ENCODE data around the gene CAT.
"Not testable (repeated sequence)": the region's sequence is repeated elsewhere in the genome, so short reads cannot be mapped to it uniquely, and the experiment has no call there.

CAT gene

GRCh38 chr11:34438529-34439507 lies at the start of gene CAT:
Gene CAT, plus strand, starts transcription at chr11:34438934. Its CDS starts 80 bp downstream, at chr11:34439014.
- DNase-seq (ENCODE audit: low read depth) = peak; percentile 95

GRCh38 chr11:34394771-34395300 lies 43.9 kb upstream of the CAT start:
- no peak for DNase-seq (ENCODE audit: low read depth)

- no peak for DNase-seq (ENCODE audit: low read depth)
Observed at GRCh38 chr11:34395916-34396550, 42.7 kb upstream of the CAT start.

GRCh38 chr11:34397120-34397519 lies 41.6 kb upstream of the CAT start:
- no peak for DNase-seq (ENCODE audit: low read depth)

GRCh38 chr11:34397811-34398210 lies 40.9 kb upstream of the CAT start:
- no peak for DNase-seq (ENCODE audit: low read depth)

GRCh38 chr11:34403431-34403830 lies 35.3 kb upstream of the CAT start:
- no peak for DNase-seq (ENCODE audit: low read depth)

- no peak for DNase-seq (ENCODE audit: low read depth)
Observed at GRCh38 chr11:34404280-34404679, 34.5 kb upstream of the CAT start.

GRCh38 chr11:34405079-34405858 lies 33.5 kb upstream of the CAT start:
- no peak for DNase-seq (ENCODE audit: low read depth)

GRCh38 chr11:34406413-34406812 lies 32.3 kb upstream of the CAT start:
- no peak for DNase-seq (ENCODE audit: low read depth)

- no peak for DNase-seq (ENCODE audit: low read depth)
Observed at GRCh38 chr11:34407121-34407813, 31.5 kb upstream of the CAT start.

GRCh38 chr11:34408580-34409172 lies 30.1 kb upstream of the CAT start:
- no peak for DNase-seq (ENCODE audit: low read depth)

- DNase-seq (ENCODE audit: low read depth) = no peak
Observed at GRCh38 chr11:34411111-34411510, 27.6 kb upstream of the CAT start.

- no peak for DNase-seq (ENCODE audit: low read depth)
Observed at GRCh38 chr11:34411791-34412190, 26.9 kb upstream of the CAT start.

GRCh38 chr11:34413263-34413662 lies 25.5 kb upstream of the CAT start:
- no peak for DNase-seq (ENCODE audit: low read depth)

GRCh38 chr11:34415538-34415937 lies 23.2 kb upstream of the CAT start:
- DNase-seq (ENCODE audit: low read depth) = no peak

- no peak for DNase-seq (ENCODE audit: low read depth)
Observed at GRCh38 chr11:34416088-34416487, 22.6 kb upstream of the CAT start.

GRCh38 chr11:34416766-34417165 lies 22.0 kb upstream of the CAT start:
- no peak for DNase-seq (ENCODE audit: low read depth)

- no peak for DNase-seq (ENCODE audit: low read depth)
Observed at GRCh38 chr11:34417202-34417601, 21.5 kb upstream of the CAT start.

GRCh38 chr11:34419158-34419557 lies 19.6 kb upstream of the CAT start:
- no peak for DNase-seq (ENCODE audit: low read depth)

- DNase-seq (ENCODE audit: low read depth) = no peak
Observed at GRCh38 chr11:34423300-34423699, 15.4 kb upstream of the CAT start.

GRCh38 chr11:34424826-34425225 lies 13.9 kb upstream of the CAT start:
- not testable (repeated sequence) for DNase-seq (ENCODE audit: low read depth)

All from GM04504 (cell line).